H7 (cell line): Measurements from ENCODE around the gene CAPN2. TPM values are rescaled to one million over a fixed set of nuclear protein-coding genes. Genes with fewer than 3 reads are reported as not detected.

Experiments
- DNase-seq: peaks from one replicate; pipeline ENCODE4 v3.0.0; 2012
- H3K27me3 ChIP-seq: 2 replicates; pipeline ENCODE4 v1.6.0; 2011; ENCODE audit warnings: mild to moderate bottlenecking, low read length; ENCODE audit not compliant: control insufficient read depth, insufficient read depth
- H3K36me3 ChIP-seq: replicated peaks from 2 replicates; pipeline ENCODE4 v1.5.1; 2011; ENCODE audit warnings: low read length; ENCODE audit not compliant: control insufficient read depth, insufficient read depth
- H3K4me3 ChIP-seq: 2 replicates; pipeline ENCODE4 v1.5.1; 2011; ENCODE audit warnings: low read depth, mild to moderate bottlenecking, control low read depth, low read length, moderate library complexity; ENCODE audit not compliant: insufficient read depth
- total RNA-seq: library from RNA; depleted of rRNA; stranded (reverse); fragments of >200 nt; shearing (Covaris generic); gene quantifications from 2 replicates; pipeline ENCODE4 v1.2.3, GENCODE V29; 2014

CAPN2 gene
- total RNA-seq, 1 experiment from 2014 or later: 46.8 TPM

DNA sequence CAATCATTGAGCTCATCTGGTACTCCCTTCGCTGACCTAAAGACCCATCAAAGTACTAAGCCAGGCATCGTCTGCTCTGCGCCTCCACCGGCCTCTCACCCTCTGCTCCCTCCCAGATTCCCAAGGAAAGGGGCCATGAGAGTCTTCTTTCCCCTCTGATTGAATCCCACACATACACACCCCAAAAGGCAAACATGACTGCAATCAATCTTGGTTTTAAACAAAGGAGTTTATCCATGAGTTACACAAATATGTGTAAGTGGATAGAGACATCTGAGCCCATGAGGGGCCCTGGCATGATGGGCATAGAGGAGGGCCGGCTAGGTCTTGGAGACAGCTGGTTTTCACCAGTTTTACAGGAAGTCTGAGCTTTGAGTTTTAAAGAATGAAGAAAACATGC lies 50.9 kb downstream of the CAPN2 start:
- no peak overlapping the region for H3K4me3 ChIP-seq
- no peak for DNase-seq
- H3K27me3 ChIP-seq: no peaks in the 10 kb centered on the region
- peaks cover 5% of the 10 kb centered on the region for H3K36me3 ChIP-seq

GRCh38 chr1:223763881-223764280 lies 51.5 kb downstream of the CAPN2 start:
- Histone ChIP-seq H3K36me3 (peaks cover 5% of the 10 kb centered on the region), H3K27me3 (no peaks in the 10 kb centered on the region), H3K4me3 (no peak overlapping the region)
- no peak for DNase-seq

- peaks cover 7% of the 10 kb centered on the region for H3K36me3 ChIP-seq
- H3K4me3 ChIP-seq: no peak overlapping the region
- DNase-seq: no peak
- H3K27me3 ChIP-seq: no peaks in the 10 kb centered on the region
Observed at GRCh38 chr1:223765036-223765718, 52.8 kb downstream of the CAPN2 start.

DNA sequence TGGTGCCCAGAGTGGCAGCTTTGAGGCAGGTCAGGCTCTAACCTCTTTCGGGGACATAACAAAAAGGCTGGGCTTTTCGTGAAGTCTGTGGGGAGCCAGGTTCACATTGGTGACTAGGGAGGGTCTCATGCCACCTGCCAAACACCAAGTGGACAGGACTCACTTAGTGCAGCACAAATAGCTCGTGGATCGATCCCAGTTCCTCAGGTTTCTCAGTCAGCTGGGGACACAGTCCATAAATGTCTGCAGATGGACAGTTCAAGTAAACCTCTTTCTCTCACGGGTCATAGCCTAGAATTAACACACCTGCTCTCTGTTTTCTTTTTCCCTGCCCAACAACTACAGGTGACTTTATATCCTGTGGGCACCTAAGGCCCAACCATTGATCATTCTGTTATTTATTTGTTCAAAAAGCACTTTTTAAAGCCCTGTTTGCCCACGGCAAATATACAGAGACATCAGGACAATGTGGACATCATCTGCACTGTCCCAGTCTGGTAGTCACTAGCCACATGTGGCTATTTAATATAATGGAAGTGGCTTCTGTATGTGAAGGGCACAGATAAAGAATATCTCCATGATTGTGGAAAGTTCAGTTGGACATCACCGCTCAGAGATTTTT lies 53.5 kb downstream of the CAPN2 start:
- no peak overlapping the region for H3K4me3 ChIP-seq
- no peaks in the 10 kb centered on the region for H3K27me3 ChIP-seq
- DNase-seq: no peak
- H3K36me3 ChIP-seq: peaks cover 9% of the 10 kb centered on the region

- no peak overlapping the region for H3K4me3 ChIP-seq
- H3K27me3 ChIP-seq: no peaks in the 10 kb centered on the region
- peaks cover 12% of the 10 kb centered on the region for H3K36me3 ChIP-seq
- no peak for DNase-seq
Observed at GRCh38 chr1:223770621-223771315, 58.4 kb downstream of the CAPN2 start.

DNA sequence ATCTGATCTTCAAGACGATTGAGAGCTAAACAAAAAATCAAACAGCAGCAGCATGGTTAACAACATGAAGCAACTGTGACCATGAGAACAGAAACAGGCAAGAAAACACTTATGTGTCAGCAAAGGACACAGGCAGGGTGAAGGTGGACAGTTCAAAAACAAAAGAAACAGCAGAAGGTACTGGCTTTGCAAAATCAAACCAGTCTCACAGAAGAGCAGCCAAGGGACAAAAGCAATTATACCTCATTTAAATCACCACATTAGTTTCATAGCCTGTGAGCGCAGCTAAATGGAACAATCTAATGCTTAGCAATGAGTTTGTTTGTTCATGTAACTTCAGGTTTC lies 59.1 kb downstream of the CAPN2 start:
- no peak for DNase-seq
- peaks cover 16% of the 10 kb centered on the region for H3K36me3 ChIP-seq

DNA sequence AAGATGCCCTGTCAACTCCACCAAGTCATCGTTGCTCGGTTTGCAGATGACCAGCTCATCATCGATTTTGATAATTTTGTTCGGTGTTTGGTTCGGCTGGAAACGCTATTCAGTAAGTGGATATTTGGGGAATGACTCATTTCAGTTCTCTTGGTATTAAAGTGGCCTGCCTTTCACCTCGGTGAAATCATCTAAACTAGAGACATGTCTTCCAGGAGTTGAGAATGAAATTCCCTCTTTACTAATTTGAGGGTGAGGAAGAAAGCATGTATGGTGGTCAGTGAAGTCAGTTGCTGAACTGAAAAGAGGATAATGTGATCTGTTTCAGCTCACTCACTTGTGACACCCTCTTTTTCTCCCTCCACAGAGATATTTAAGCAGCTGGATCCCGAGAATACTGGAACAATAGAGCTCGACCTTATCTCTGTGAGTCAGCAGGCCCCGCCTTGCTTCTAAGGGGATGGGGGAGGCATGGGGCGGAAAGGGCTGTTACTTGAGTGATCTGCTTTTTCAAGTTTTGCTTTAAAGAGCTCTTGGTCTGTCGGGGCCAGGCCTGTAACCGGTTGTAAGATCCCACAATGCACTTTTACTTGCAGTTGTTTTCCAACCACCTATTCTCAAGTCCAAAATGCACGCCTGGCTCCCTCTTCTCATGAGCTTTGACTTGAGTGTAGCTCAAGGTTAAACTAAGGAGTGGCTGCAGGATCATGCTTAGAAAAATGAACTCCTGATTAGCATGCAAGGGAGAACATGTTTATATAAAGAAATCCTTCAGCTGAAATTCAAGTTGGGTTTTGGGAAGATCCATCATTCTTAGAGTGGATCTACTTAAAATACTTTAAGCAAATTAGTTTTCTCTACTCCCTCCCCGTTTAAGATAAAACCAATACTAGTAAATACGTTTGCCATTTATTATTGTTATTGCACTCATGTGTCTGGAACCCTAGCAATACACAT lies 59.8 kb downstream of the CAPN2 start:
- Histone ChIP-seq H3K4me3 (no peak overlapping the region), H3K36me3 (peaks cover 17% of the 10 kb centered on the region)
- no peak for DNase-seq

More for the DNA sequence above, 59.1 kb downstream of the CAPN2 start:
- Histone ChIP-seq H3K4me3 (no peak overlapping the region), H3K27me3 (no peaks in the 10 kb centered on the region)

DNA sequence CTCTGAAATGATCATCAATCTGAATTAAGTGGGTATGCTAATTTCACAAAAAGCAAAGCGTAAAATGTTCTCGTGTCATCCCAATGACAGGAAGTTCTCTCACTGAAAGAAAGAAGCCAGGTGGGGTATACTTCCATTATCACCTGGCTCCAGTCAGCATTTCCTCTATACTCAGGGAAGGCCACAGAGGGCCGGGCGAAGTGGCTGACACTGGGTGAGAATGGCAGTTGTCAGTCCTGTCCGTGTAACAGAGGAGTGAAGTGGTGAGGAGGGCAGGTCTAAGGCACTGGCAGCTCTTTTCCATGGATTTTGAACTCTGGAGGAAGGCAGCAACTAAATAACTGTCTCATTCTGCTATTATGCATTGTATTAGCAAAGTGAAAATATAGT lies 60.4 kb downstream of the CAPN2 start:
- no peaks in the 10 kb centered on the region for H3K27me3 ChIP-seq
- peaks cover 17% of the 10 kb centered on the region for H3K36me3 ChIP-seq
- no peak overlapping the region for H3K4me3 ChIP-seq
- no peak for DNase-seq

More for the DNA sequence above, 59.8 kb downstream of the CAPN2 start:
- no peaks in the 10 kb centered on the region for H3K27me3 ChIP-seq

DNA sequence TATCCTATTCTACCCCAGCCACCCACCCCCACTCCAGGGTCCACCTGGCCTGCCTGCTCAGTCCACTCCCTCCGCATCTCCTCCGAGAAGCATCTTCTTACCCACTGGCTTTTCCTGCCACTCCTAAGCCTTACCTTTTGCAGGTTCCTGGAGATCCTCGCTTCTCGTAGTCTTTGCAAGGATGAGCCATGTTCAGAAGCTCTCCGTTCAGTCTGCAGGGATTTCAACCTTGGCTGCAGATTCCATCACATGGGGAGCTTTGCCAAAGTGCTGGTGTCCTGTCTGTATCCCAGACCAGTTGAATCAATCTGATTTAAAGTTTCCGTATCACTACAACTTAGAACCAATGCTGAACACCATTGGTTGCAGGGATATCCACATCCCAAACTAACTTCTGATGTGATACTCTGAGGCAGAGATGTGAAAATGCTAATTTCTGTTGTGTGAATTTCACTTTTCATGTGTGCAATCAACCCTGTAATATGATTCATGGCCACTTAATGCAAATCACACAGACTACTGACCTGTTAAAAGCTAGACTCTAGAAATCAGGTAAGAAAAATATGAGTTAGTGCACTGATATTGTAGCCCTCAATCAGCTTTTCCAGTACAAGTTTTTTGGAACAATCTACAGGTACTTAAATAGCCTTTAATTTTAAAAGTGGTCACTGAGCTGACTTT lies 61.9 kb downstream of the CAPN2 start:
- Histone ChIP-seq H3K27me3 (no peaks in the 10 kb centered on the region), H3K4me3 (no peak overlapping the region), H3K36me3 (peaks cover 18% of the 10 kb centered on the region)
- DNase-seq: no peak

DNA sequence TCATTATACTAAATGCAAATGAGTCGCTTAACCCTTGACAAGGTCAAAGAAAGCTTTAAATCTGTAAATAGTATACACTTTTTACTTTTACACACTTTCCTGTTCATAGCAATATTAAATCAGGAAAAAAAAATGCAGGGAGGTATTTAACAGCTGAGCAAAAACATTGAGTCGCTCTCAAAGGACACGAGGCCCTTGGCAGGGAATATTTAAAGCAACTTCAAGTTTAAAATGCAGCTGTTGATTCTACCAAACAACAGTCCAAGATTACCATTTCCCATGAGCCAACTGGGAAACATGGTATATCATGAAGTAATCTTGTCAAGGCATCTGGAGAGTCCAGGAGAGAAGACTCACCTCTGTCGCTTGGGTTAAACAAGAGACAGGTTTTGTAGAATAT lies 62.7 kb downstream of the CAPN2 start:
- Histone ChIP-seq H3K4me3 (no peak overlapping the region), H3K27me3 (no peaks in the 10 kb centered on the region), H3K36me3 (peaks cover 16% of the 10 kb centered on the region)
- DNase-seq: no peak

GRCh38 chr1:223775711-223776074 lies 63.4 kb downstream of the CAPN2 start:
- no peak for DNase-seq
- Histone ChIP-seq H3K36me3 (peaks cover 18% of the 10 kb centered on the region), H3K4me3 (no peak overlapping the region), H3K27me3 (no peaks in the 10 kb centered on the region)

GRCh38 chr1:223776075-223776814 lies 63.9 kb downstream of the CAPN2 start:
- H3K27me3 ChIP-seq: no peaks in the 10 kb centered on the region
- DNase-seq: no peak
- H3K4me3 ChIP-seq: no peak overlapping the region
- H3K36me3 ChIP-seq: peaks cover 14% of the 10 kb centered on the region

DNA sequence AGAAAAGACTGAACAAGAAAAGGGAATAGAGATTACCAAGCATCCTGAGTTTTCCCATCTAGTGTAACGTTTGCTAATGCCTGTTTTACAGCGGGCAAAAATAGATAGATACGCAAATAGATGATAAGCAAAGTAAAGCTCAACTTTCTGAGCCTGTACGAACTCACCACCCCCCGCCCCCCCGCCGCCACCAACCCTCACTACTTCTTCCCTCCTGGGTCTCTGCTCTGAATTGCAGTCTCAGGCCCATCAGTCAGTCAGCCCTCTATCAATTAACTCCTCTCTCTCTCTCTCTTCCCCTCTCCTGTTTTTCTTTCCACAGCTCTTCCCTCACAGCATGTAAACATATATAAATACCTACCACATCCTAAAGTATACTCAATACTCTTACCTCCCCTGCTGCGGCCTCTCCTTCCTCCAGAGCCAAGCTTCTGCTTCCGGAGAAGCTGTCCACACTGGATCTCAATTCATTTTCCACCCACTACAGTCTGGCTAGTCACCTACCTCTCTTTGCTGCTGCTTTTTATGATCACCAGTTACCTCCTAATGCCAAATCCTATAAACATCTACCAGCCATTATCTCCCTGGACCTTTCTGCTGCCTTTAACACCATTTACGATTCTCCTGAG lies 64.6 kb downstream of the CAPN2 start:
- peaks cover 14% of the 10 kb centered on the region for H3K36me3 ChIP-seq
- no peak for DNase-seq
- H3K4me3 ChIP-seq: no peak overlapping the region
- H3K27me3 ChIP-seq: no peaks in the 10 kb centered on the region
